Subcutaneous abdominal adipose tissue (tissue), 5 donors: Measurements from ENCODE around the gene RNF135.
"Not testable (repeated sequence)": the region's sequence is repeated elsewhere in the genome, so short reads cannot be mapped to it uniquely, and the experiment has no call there.

Source experiments
- H3K27ac ChIP-seq: one replicate; pipeline ENCODE4 v1.7.0; 2013; ENCODE audit warnings: low read depth, mild to moderate bottlenecking, inconsistent platforms, low read length, moderate library complexity
- H3K27me3 ChIP-seq, 5 donors: one replicate each; pipeline ENCODE4 v1.7.0; 2013; ENCODE audit warnings: low read length in 5 of 5, inconsistent platforms in 1 of 5; ENCODE audit not compliant: control insufficient read depth in 5 of 5, insufficient read depth in 4 of 5
- H3K36me3 ChIP-seq, 5 donors: one replicate each; pipeline ENCODE4 v1.7.0; 2013; ENCODE audit warnings: low read length in 5 of 5; ENCODE audit not compliant: control insufficient read depth in 5 of 5, insufficient read depth in 5 of 5
- H3K4me1 ChIP-seq, 5 donors: one replicate each; pipeline ENCODE4 v1.7.0; 2013; ENCODE audit warnings: low read length in 5 of 5, mild to moderate bottlenecking in 3 of 5, moderate library complexity in 1 of 5; ENCODE audit not compliant: control insufficient read depth in 5 of 5, insufficient read depth in 5 of 5
- H3K4me3 ChIP-seq, 5 donors: one replicate each; pipeline ENCODE4 v1.7.0; 2013; ENCODE audit warnings: low read length in 5 of 5, low read depth in 1 of 5
- H3K9ac ChIP-seq, 5 donors: one replicate each; pipeline ENCODE4 v1.7.0; 2013; ENCODE audit warnings: low read length in 5 of 5, mild to moderate bottlenecking in 4 of 5, moderate library complexity in 3 of 5
- H3K9me3 ChIP-seq, 5 donors: one replicate each; pipeline ENCODE4 v1.7.0; 2013; ENCODE audit warnings: low read length in 5 of 5; ENCODE audit not compliant: control insufficient read depth in 5 of 5
- donor health status: healthy.
- donor health status: healthy.
- donor health status: healthy.
- donor health status: healthy.
- donor health status: healthy.

Gene RNF135

DNA sequence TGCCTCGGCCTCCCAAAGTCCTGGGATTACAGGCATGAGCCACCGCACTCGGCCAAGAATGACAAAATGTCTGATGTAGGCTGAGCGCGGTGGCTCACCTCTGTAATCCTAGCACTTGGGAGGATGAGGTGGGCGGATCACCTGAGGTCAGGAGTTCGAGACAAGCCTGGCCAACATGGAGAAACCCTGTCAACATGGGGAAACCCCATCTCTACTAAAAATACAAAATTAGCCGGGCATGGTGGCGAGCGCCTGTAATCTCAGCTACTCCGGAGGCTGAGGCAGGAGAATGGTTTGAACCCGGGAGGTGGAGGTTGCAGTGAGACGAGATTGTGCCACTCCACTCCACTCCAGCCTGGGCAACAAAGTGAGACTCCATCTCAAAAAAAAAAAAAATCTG, 2.9 kb upstream of the RNF135 start:
- H3K27ac ChIP-seq, H3K9me3 ChIP-seq, H3K36me3 ChIP-seq, H3K9ac ChIP-seq, H3K27me3 ChIP-seq, H3K4me3 ChIP-seq: not testable (repeated sequence)
- H3K4me1 ChIP-seq = peaks cover 2 to 22% (median 21%) of the 10 kb centered on the region in 5 donors

DNA sequence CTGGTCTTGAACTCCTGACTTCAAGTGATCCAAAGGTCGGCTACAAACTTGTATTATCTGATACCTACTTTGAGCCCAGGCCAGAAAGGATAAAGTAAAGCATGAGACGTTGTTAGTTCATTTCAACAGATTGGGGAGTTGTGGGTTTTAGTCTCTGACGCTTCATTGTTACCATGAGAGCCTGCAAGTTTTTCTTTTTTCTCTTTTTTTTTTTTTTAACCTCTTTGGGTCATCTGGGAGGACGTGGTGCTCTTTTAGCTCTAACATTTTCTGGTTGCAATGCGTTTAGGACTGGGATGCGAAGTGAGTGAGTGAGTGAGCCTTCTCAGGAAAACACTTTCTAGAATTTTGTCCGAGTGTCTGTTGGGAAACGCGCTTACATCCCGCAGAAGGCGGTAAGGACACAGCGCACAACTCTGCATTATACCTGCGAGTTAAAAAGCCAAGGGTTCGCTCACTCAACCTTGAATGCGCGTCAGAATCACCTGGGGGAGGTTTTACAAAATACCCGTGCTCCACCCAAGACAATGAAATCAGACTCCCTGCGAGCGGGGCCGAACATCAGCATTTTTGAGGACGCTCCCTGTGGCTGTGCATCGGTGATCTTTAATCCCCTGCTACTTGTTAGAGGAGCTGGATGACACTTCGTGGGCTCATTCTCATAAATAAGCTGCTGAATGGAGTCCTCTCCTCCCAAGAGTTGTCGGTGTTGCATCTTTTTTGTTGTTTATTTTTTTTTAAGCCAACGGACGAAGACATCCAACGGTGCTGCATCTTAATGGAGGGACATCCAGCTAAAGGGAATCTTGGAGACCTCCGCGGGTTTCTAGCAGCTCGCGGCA, 629 bp upstream of the RNF135 start:
- peak overlapping the region; percentile 89 for H3K27ac ChIP-seq
- H3K9ac ChIP-seq = peak overlapping the region; percentile 65 to 92 (median 82)
- H3K27me3 ChIP-seq = no peaks in the 10 kb centered on the region
- peak overlapping the region; percentile 81 to 93 (median 86) for H3K4me3 ChIP-seq
- H3K36me3 ChIP-seq = peaks cover 0 to 5% (median 2%) of the 10 kb centered on the region in 5 donors
- no peaks in the 10 kb centered on the region for H3K9me3 ChIP-seq
- H3K4me1 ChIP-seq = peaks cover 2 to 22% (median 21%) of the 10 kb centered on the region in 5 donors

GRCh38 chr17:30975042-30975820, 4.4 kb downstream of the RNF135 start:
- Histone ChIP-seq H3K4me1 (peaks cover under 1 to 18% (median 14%) of the 10 kb centered on the region in 5 donors), H3K9ac (no peak overlapping the region), H3K4me3 (no peak overlapping the region), H3K27me3 (no peaks in the 10 kb centered on the region), H3K9me3 (no peaks in the 10 kb centered on the region), H3K27ac (no peak overlapping the region), H3K36me3 (peaks cover 0 to 8% (median 7%) of the 10 kb centered on the region in 5 donors)

GRCh38 chr17:30979919-30980318, 9.1 kb downstream of the RNF135 start:
- peaks cover 3 to 13% (median 12%) of the 10 kb centered on the region in 5 donors for H3K36me3 ChIP-seq
- not testable (repeated sequence) for H3K27ac ChIP-seq, H3K27me3 ChIP-seq, H3K9ac ChIP-seq, H3K9me3 ChIP-seq, H3K4me1 ChIP-seq, H3K4me3 ChIP-seq

DNA sequence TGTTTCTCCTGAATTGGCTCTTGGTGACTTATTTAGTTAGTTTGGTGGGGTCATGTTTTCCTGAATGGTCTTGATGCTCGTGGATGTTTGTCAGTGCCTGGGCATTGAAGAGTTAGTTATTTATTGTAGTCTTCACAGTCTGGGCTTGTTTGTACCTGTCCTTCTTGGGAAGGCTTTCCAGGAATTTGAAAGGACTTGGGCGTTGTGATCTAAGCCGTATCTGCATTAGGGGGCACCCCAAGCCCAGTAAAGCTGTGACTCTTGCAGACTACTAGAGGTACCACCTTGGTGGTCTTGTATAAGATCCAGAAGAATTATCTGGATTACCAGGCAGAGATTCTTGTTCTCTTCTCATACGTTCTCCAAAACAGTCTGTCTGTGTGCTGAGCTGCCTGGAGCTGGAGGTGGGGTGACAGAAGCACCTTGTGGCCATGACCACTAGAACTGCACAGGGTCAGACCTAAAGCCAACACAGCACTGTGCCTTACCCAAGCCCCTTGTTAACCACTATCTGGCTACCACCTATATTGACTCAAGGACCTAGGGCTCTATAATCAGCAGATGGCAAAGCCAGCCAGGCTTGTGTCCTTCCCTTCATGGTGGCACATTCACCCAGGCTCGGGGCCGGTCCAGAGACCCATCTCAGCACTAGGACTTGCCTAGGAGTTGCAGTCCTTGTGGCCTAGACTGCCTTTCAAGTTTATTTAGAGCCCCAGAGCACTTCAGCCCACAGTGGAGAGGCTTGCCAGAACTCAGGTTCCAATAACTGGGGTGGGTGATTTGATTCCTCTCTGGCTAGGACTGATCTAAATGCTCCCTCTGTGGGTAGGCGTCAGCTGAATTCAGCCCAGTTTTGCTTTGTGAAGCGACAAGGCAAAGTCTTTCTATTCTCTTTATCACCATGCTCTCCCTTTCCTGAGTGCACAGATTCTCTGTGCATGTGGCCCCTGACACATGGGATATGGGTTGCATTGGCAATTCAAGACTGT, 11.0 kb downstream of the RNF135 start:
- peaks cover 17 to 24% (median 22%) of the 10 kb centered on the region in 5 donors for H3K36me3 ChIP-seq
- no peaks in the 10 kb centered on the region for H3K27me3 ChIP-seq
- no peaks in the 10 kb centered on the region for H3K4me1 ChIP-seq
- H3K4me3 ChIP-seq = no peak overlapping the region
- H3K9me3 ChIP-seq = no peaks in the 10 kb centered on the region
- H3K9ac ChIP-seq = no peak overlapping the region
- no peak overlapping the region for H3K27ac ChIP-seq

DNA sequence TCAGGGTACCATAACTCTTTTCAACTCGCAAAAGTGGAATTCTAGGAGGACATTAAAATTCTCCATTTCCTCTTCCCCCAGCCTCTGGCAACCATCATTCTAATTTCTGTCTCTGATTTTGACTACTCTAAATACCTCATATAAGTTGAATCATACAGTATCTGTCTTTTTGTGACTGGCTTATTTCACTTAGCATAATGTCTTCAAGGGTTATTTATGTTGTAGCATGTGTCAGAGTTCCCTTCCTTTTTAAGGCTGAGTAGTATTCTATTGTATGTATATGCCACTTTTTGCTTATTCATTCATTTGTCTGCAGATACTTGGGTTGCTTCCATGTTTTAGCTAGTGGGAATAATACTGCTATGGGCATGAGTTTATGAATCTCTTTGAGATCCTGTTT, 12.0 kb downstream of the RNF135 start:
- H3K36me3 ChIP-seq = peaks cover 19 to 30% (median 27%) of the 10 kb centered on the region in 5 donors

DNA sequence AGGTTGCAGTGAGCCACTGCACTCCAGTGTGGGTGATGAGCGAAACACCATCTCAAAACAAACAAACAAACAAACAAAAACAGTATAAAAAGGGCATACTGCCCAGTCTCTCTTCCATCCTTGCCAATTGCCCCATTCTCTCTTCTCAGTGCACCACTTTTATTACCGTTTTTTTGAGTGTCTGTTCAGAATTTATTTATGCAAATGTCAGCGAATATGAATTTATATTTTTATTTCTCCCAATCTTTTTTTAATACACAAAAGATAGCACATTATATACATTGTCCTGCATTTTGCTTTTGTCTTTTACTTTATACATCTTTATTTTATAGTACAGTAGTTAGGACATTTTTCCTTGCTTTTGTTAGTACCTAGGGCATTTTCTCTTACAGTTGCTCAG, 19.6 kb downstream of the RNF135 start:
- H3K36me3 ChIP-seq = peaks cover 18 to 49% (median 37%) of the 10 kb centered on the region in 5 donors
- no peaks in the 10 kb centered on the region for H3K9me3 ChIP-seq
- no peaks in the 10 kb centered on the region for H3K4me1 ChIP-seq
- H3K27ac ChIP-seq = no peak overlapping the region
- no peak overlapping the region for H3K4me3 ChIP-seq
- no peaks in the 10 kb centered on the region for H3K27me3 ChIP-seq
- no peak overlapping the region for H3K9ac ChIP-seq

More for the DNA sequence above, 12.0 kb downstream of the RNF135 start:
- Histone ChIP-seq H3K9me3 (no peaks in the 10 kb centered on the region), H3K4me3 (no peak overlapping the region), H3K27me3 (no peaks in the 10 kb centered on the region), H3K9ac (no peak overlapping the region), H3K27ac (no peak overlapping the region), H3K4me1 (no peaks in the 10 kb centered on the region)

DNA sequence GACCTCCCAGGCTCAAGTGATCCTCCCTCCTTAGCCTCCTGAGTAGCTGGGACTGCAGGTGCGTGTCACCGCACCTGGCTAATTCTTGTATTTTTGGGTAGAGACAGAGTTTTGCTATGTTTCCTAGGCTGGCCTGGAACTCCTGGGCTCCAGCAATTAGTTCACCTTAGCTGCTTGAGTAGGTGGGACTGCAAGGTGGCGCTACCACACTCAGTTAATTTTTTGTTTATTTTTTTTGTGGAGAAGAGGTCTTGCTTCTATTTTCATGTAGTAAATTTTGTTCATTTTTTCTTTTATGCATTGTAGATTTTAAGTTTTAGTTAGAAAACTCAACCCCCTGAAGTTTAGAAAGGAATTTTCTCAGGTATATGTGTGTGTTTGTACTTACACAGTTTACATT, 21.7 kb downstream of the RNF135 start:
- H3K36me3 ChIP-seq = peaks cover 16 to 47% (median 36%) of the 10 kb centered on the region in 5 donors
- no peak overlapping the region for H3K27ac ChIP-seq

GRCh38 chr17:30995347-30995746, 24.5 kb downstream of the RNF135 start:
- peaks cover 20 to 64% (median 53%) of the 10 kb centered on the region in 5 donors for H3K36me3 ChIP-seq
- no peaks in the 10 kb centered on the region for H3K4me1 ChIP-seq
- H3K9me3 ChIP-seq = no peaks in the 10 kb centered on the region
- no peak overlapping the region for H3K27ac ChIP-seq
- H3K27me3 ChIP-seq = no peaks in the 10 kb centered on the region
- H3K9ac ChIP-seq = no peak overlapping the region
- H3K4me3 ChIP-seq = no peak overlapping the region

More for the DNA sequence above, 21.7 kb downstream of the RNF135 start:
- Histone ChIP-seq H3K27me3 (no peaks in the 10 kb centered on the region), H3K4me3 (no peak overlapping the region), H3K9me3 (no peaks in the 10 kb centered on the region), H3K9ac (no peak overlapping the region), H3K4me1 (no peaks in the 10 kb centered on the region)
